ENCODE data around the gene DLG1. TPM values are rescaled to one million over a fixed set of nuclear protein-coding genes. Genes with fewer than 3 reads are reported as not detected.

The DLG1 gene
- total and polyA plus RNA-seq, 2 experiments from 2014 or later, result 27.6 to 98.0 TPM

- no peak for TF ChIP-seq REST (IDR thresholded peaks at IDR 0.05; ENCODE audit: unreplicated experiment)
- no peak for TF ChIP-seq STAT1 (IDR thresholded peaks at IDR 0.05; ENCODE audit: unreplicated experiment)
- no peak for TF ChIP-seq JUNB (IDR thresholded peaks at IDR 0.05; ENCODE audit: unreplicated experiment)
- no peak for TF ChIP-seq NANOG (IDR thresholded peaks at IDR 0.05; ENCODE audit: borderline replicate concordance)
- TF ChIP-seq ETS1 (IDR thresholded peaks at IDR 0.05), result no peak
- no peak for TF ChIP-seq ZNF331 (CRISPR knock-in tag; IDR thresholded peaks at IDR 0.05; ENCODE audit: low read depth)
These were observed 93.7 kb downstream of the DLG1 start (continued) for GRCh38 chr3:197204736-197205135.

GRCh38 chr3:197203714-197204146, 94.7 kb downstream of the DLG1 start:
- peak overlapping the region; percentile 59 for H3K4me3 Mint-ChIP-seq
- Histone ChIP-seq H3K4me1 (ENCODE audit: insufficient read depth) (peaks cover 49% of the 10 kb centered on the region), H3K27ac (ENCODE audit: low read depth) (no peak overlapping the region), H3K4me3 (no peak overlapping the region), H4K20me1 (replicated peaks; ENCODE audit: insufficient read depth) (peaks cover 28% of the 10 kb centered on the region), H3K4me2 (0 out of 2 replicates have a peak overlapping the region, but pooled peaks have one; percentile 10), H3K79me2 (replicated peaks; ENCODE audit: insufficient read depth) (peaks cover 81% of the 10 kb centered on the region), H3K27me3 (ENCODE audit: insufficient read depth) (no peaks in the 10 kb centered on the region), H2AFZ (no peak overlapping the region), H3F3A (replicated peaks; ENCODE audit: low read depth) (0 out of 2 replicates have a peak, but pooled peaks cover 2% of the 10 kb centered on the region), H3K36me3 (ENCODE audit: insufficient read depth) (no peaks in the 10 kb centered on the region), H3K9me2 (ENCODE audit: insufficient read depth) (no peaks in the 10 kb centered on the region)
- DNase-seq (ENCODE audit: low spot score) (peak; percentile 70), ATAC-seq (peak; percentile 100)
- H3K27me3 Mint-ChIP-seq (ENCODE audit: insufficient read depth, low read depth, poor library complexity), result peaks cover 2% of the 10 kb centered on the region
- H3K27ac Mint-ChIP-seq, result no peak overlapping the region
- no peaks in the 10 kb centered on the region for H3K9me3 Mint-ChIP-seq
- H3K4me1 Mint-ChIP-seq, result peaks cover 62% of the 10 kb centered on the region
- H3K36me3 Mint-ChIP-seq (ENCODE audit: low read depth), result no peaks in the 10 kb centered on the region
- TF ChIP-seq REST (IDR thresholded peaks at IDR 0.05; ENCODE audit: unreplicated experiment) (no peak), CREB1 (CRISPR knock-in tag; IDR thresholded peaks at IDR 0.05; ENCODE audit: low read depth) (no peak), CTCF (conservative IDR thresholded peaks at IDR 0.05; ENCODE audit: low read depth in 2 of 2) (no peak), ETS1 (IDR thresholded peaks at IDR 0.05) (no peak)
